Osteoblast (primary cell): ENCODE data around the gene STAT2. TPM values are rescaled to one million over a fixed set of nuclear protein-coding genes. Genes with fewer than 3 reads are reported as not detected.

ENCODE experiments used
- DNase-seq: peaks from one replicate; pipeline ENCODE4 v3.0.0; 2011; ENCODE audit warnings: low spot score, mixed read lengths; ENCODE audit not compliant: insufficient read length; ENCODE audit errors: missing footprints
- H2AFZ ChIP-seq: 2 replicates; pipeline ENCODE4 v1.6.0; 2011; ENCODE audit warnings: mild to moderate bottlenecking, low read length
- H3K27ac ChIP-seq: 2 replicates; pipeline ENCODE4 v1.5.1; 2011; ENCODE audit warnings: mild to moderate bottlenecking, low read depth, low read length, moderate library complexity
- H3K27me3 ChIP-seq: 2 replicates; pipeline ENCODE4 v1.6.0; 2012; ENCODE audit warnings: mild to moderate bottlenecking, control low read depth, inconsistent platforms, low read length, moderate library complexity; ENCODE audit not compliant: insufficient read depth
- H3K36me3 ChIP-seq: 2 replicates; pipeline ENCODE4 v1.5.1; 2011; ENCODE audit warnings: mild to moderate bottlenecking, low read length, control low read depth, moderate library complexity; ENCODE audit not compliant: insufficient read depth
- H3K4me1 ChIP-seq: 2 replicates; pipeline ENCODE4 v1.5.1; 2011; ENCODE audit warnings: mild to moderate bottlenecking, low read length, control low read depth, moderate library complexity; ENCODE audit not compliant: insufficient read depth
- H3K4me2 ChIP-seq: 2 replicates; pipeline ENCODE4 v1.6.0; 2011; ENCODE audit warnings: mild to moderate bottlenecking, low read length; ENCODE audit not compliant: insufficient read depth
- H3K4me3 ChIP-seq: fragments of 200-600 bp; sonication (generic); 3 replicates; pipeline ENCODE4 v1.5.1; 2012; ENCODE audit warnings: mild to moderate bottlenecking, low read length, inconsistent platforms; ENCODE audit not compliant: insufficient read depth
- H3K79me2 ChIP-seq: 2 replicates; pipeline ENCODE4 v1.6.0; 2012; ENCODE audit warnings: mild to moderate bottlenecking, low read length, control low read depth, inconsistent platforms; ENCODE audit not compliant: insufficient read depth
- H3K9me3 ChIP-seq: 2 replicates; pipeline ENCODE4 v1.5.1; 2011; ENCODE audit warnings: low read depth, low read length, control low read depth
- H4K20me1 ChIP-seq: 2 replicates; pipeline ENCODE4 v1.6.0; 2012; ENCODE audit warnings: mild to moderate bottlenecking, low read length, control low read depth; ENCODE audit not compliant: insufficient read depth
- CTCF ChIP-seq: IDR thresholded peaks from 2 replicates; pipeline ENCODE4 v1.5.1; 2011; ENCODE audit warnings: mild to moderate bottlenecking, low read depth, low read length, moderate library complexity; ENCODE audit errors: extremely low read depth
- total RNA-seq: library from RNA; depleted of rRNA; stranded (reverse); fragments of >200 nt; gene quantifications from 2 replicates; pipeline ENCODE4 v1.2.3, GENCODE V29; 2012

The STAT2 gene
- total RNA-seq, 1 donor: 652 TPM

- Histone ChIP-seq H3K4me2 (no peak overlapping the region), H3K4me1 (peaks cover 8% of the 10 kb centered on the region), H3K9me3 (no peaks in the 10 kb centered on the region), H3K27ac (no peak overlapping the region), H3K27me3 (no peaks in the 10 kb centered on the region), H3K36me3 (peaks cover 53% of the 10 kb centered on the region), H4K20me1 (no peaks in the 10 kb centered on the region), H3K4me3 (no peak overlapping the region), H3K79me2 (peaks cover 22% of the 10 kb centered on the region), H2AFZ (no peak overlapping the region)
- DNase-seq: no peak
- no peak for TF ChIP-seq CTCF
Measured at GRCh38 chr12:56311003-56311402, 48.9 kb downstream of the STAT2 start.

- Histone ChIP-seq H3K27me3 (no peaks in the 10 kb centered on the region), H3K27ac (no peak overlapping the region), H4K20me1 (no peaks in the 10 kb centered on the region), H3K4me2 (no peak overlapping the region), H3K9me3 (no peaks in the 10 kb centered on the region), H3K36me3 (peaks cover 52% of the 10 kb centered on the region), H3K79me2 (peaks cover 4% of the 10 kb centered on the region), H3K4me1 (no peaks in the 10 kb centered on the region), H3K4me3 (no peak overlapping the region), H2AFZ (no peak overlapping the region)
- no peak for TF ChIP-seq CTCF
- no peak for DNase-seq
Measured at GRCh38 chr12:56308714-56309113, 51.2 kb downstream of the STAT2 start.

GRCh38 chr12:56307221-56307965 lies 52.5 kb downstream of the STAT2 start:
- Histone ChIP-seq H2AFZ (no peak overlapping the region), H3K4me3 (no peak overlapping the region)

More at GRCh38 chr12:56307221-56307965, 52.5 kb downstream of the STAT2 start:
- Histone ChIP-seq H3K27ac (no peak overlapping the region), H3K9me3 (no peaks in the 10 kb centered on the region), H4K20me1 (no peaks in the 10 kb centered on the region), H3K36me3 (peaks cover 55% of the 10 kb centered on the region), H3K4me1 (no peaks in the 10 kb centered on the region), H3K4me2 (no peak overlapping the region), H3K79me2 (peaks cover 4% of the 10 kb centered on the region), H3K27me3 (no peaks in the 10 kb centered on the region)
- no peak for DNase-seq
- TF ChIP-seq CTCF: no peak
